A549 (cell line): Measurements from ENCODE around the gene ARMC7. TPM values are rescaled to one million over a fixed set of nuclear protein-coding genes. Genes with fewer than 3 reads are reported as not detected.

Experiments used
- ATAC-seq, 2 experiments: fragments of 200-7000 bp in 1 of 2; fragments of >200 bp in 1 of 2; cut with Nextera tagmentation in 1 of 2; cut with Tn5 transposase in 1 of 2; 3 replicates each; pipeline versions ENCODE4 v1.8.0 to v1.9.1; 2018 to 2020; ENCODE audit warnings: mild to moderate bottlenecking in 1 of 2, moderate library complexity in 1 of 2
- CTCF ChIA-PET: fragments of 300-600 bp; sonication (Branson Sonifier 250); formaldehyde crosslinking; extraction: SDS; loops from one replicate; lab custom pipeline; 2021; ENCODE audit warnings: antibody characterized with exemption, inconsistent platforms; lab: Yijun Ruan, JAX
- POLR2A ChIA-PET: fragments of 350-600 bp; formaldehyde crosslinking; extraction: SDS; loops from one replicate; lab custom pipeline; 2021; ENCODE audit warnings: antibody characterized with exemption, inconsistent platforms; lab: Yijun Ruan, JAX
- DNase-seq, 2 experiments: peaks; one replicate each; pipeline versions ENCODE4 v3.0.0 to v3.0.0-alpha.2; 2011 to 2016; ENCODE audit warnings: low read depth in 1 of 2, low spot score in 1 of 2
- FAIRE-seq: peaks from 2 replicates; lab custom pipeline; 2011; peaks lifted over from hg19 to GRCh38; lab: Jason Lieb, UNC
- H3K27ac ChIP-seq, 2 experiments: fragments of >200 bp; sonication (Bioruptor Twin); formaldehyde crosslinking; 3 replicates each; pipeline ENCODE4 v1.5.1; 2016 to 2017
- H3K4me1 ChIP-seq: fragments of >200 bp; sonication (Bioruptor Twin); formaldehyde crosslinking; 3 replicates; pipeline ENCODE4 v1.6.1; 2016
- H3K4me2 ChIP-seq: fragments of >200 bp; sonication (Bioruptor Twin); formaldehyde crosslinking; 3 replicates; pipeline ENCODE4 v1.6.1; 2016
- H3K4me3 ChIP-seq: fragments of >200 bp; sonication (Bioruptor Twin); formaldehyde crosslinking; 3 replicates; pipeline ENCODE4 v1.5.1; 2016
- H3K9me3 ChIP-seq: fragments of >200 bp; sonication (Bioruptor Twin); formaldehyde crosslinking; 3 replicates; pipeline ENCODE4 v1.6.1; 2016
- ATOH8 ChIP-seq: fragments of 250-450 bp; sonication (Bioruptor Pico); IDR thresholded peaks from 2 replicates; pipeline ENCODE4 v1.5.0; 2020; ENCODE audit warnings: low read depth, mild to moderate bottlenecking, moderate library complexity
- BHLHE40 ChIP-seq: IDR thresholded peaks from 2 replicates; pipeline ENCODE4 v1.6.1; 2012; ENCODE audit warnings: low read depth, low read length, inconsistent platforms
- CBX2 ChIP-seq: fragments of 200-600 bp; sonication (generic); IDR thresholded peaks from 2 replicates; pipeline ENCODE4 v1.6.1; 2016; ENCODE audit warnings: low read depth, mild to moderate bottlenecking, borderline replicate concordance
- CHD4 ChIP-seq: fragments of 200-600 bp; sonication (generic); IDR thresholded peaks from 2 replicates; pipeline ENCODE4 v1.6.1; 2016; ENCODE audit warnings: antibody characterized with exemption, mild to moderate bottlenecking, borderline replicate concordance
- CTCF ChIP-seq: fragments of >200 bp; sonication (Bioruptor Twin); formaldehyde crosslinking; IDR thresholded peaks from 3 replicates; pipeline ENCODE4 v1.5.1; 2016
- E2F6 ChIP-seq: IDR thresholded peaks from 2 replicates; pipeline ENCODE4 v1.6.1; 2012; ENCODE audit warnings: low read depth, borderline replicate concordance
- EHF ChIP-seq: fragments of 250-450 bp; sonication (Bioruptor Pico); IDR thresholded peaks from 2 replicates; pipeline ENCODE4 v1.5.0; 2020; ENCODE audit warnings: mild to moderate bottlenecking
- EHMT2 ChIP-seq: fragments of 200-600 bp; sonication (generic); IDR thresholded peaks from 2 replicates; pipeline ENCODE4 v1.6.1; 2016; ENCODE audit warnings: antibody characterized with exemption, low read depth, mild to moderate bottlenecking, moderate library complexity
- ELK1 ChIP-seq: fragments of 150-350 bp; IDR thresholded peaks from 2 replicates; pipeline ENCODE4 v1.6.1; 2014; ENCODE audit warnings: low read depth, mild to moderate bottlenecking, low read length
- ESRRA ChIP-seq: fragments of 150-350 bp; IDR thresholded peaks from 2 replicates; pipeline ENCODE4 v1.6.1; 2014; ENCODE audit warnings: mild to moderate bottlenecking, low read length, borderline replicate concordance
- FOSB ChIP-seq: fragments of 250-450 bp; sonication (Bioruptor Pico); IDR thresholded peaks from 2 replicates; pipeline ENCODE4 v1.5.0; 2020; ENCODE audit warnings: mild to moderate bottlenecking, moderate library complexity
- FOSL2 ChIP-seq, 2 experiments: fragments of 450-650 bp in 1 of 2; fragments of >200 bp in 1 of 2; sonication (Bioruptor Twin) in 1 of 2; formaldehyde crosslinking; IDR thresholded peaks; 2 replicates each; pipeline versions ENCODE4 v1.5.0 to v1.6.1; 2016 to 2020; ENCODE audit warnings: mild to moderate bottlenecking in 1 of 2, moderate library complexity in 1 of 2
- FOXS1 ChIP-seq: fragments of 250-450 bp; sonication (Bioruptor Pico); IDR thresholded peaks from 2 replicates; pipeline ENCODE4 v1.5.0; 2020; ENCODE audit warnings: mild to moderate bottlenecking, moderate library complexity
- GATA3 ChIP-seq: IDR thresholded peaks from 2 replicates; pipeline ENCODE4 v1.6.1; 2012; ENCODE audit warnings: borderline replicate concordance
- HOXA7 ChIP-seq: fragments of 250-450 bp; sonication (Bioruptor Pico); IDR thresholded peaks from 2 replicates; pipeline ENCODE4 v1.5.0; 2020; ENCODE audit warnings: mild to moderate bottlenecking, moderate library complexity
- HOXB13 ChIP-seq: fragments of 250-450 bp; sonication (Bioruptor Pico); IDR thresholded peaks from 2 replicates; pipeline ENCODE4 v1.5.0; 2020; ENCODE audit warnings: low read depth, mild to moderate bottlenecking, moderate library complexity
- JUN ChIP-seq, 2 experiments: fragments of >200 bp; sonication (Bioruptor Twin); formaldehyde crosslinking; IDR thresholded peaks; 2 replicates in 1 of 2; 3 replicates in 1 of 2; pipeline ENCODE4 v1.6.1; 2016 to 2017
- MAX ChIP-seq: IDR thresholded peaks from 2 replicates; pipeline ENCODE4 v1.6.1; 2012
- MYC ChIP-seq: IDR thresholded peaks from 2 replicates; pipeline ENCODE4 v1.6.1; 2012; ENCODE audit warnings: mild to moderate bottlenecking, inconsistent platforms, low read length, improper control_type of control experiment, borderline replicate concordance
- NR3C1 ChIP-seq: fragments of >200 bp; sonication (Bioruptor Twin); formaldehyde crosslinking; IDR thresholded peaks from 3 replicates; pipeline ENCODE4 v1.6.1; 2017
- PHF8 ChIP-seq: fragments of 200-600 bp; sonication (generic); IDR thresholded peaks from 2 replicates; pipeline ENCODE4 v1.6.1; 2016; ENCODE audit warnings: low read depth, mild to moderate bottlenecking, antibody characterized with exemption, moderate library complexity, borderline replicate concordance
- RCOR1 ChIP-seq: fragments of 150-350 bp; IDR thresholded peaks from 2 replicates; pipeline ENCODE4 v1.6.1; 2014; ENCODE audit warnings: antibody characterized with exemption, low read length, low read depth
- RNF2 ChIP-seq: fragments of 200-600 bp; sonication (generic); IDR thresholded peaks from 2 replicates; pipeline ENCODE4 v1.6.1; 2016; ENCODE audit warnings: low read depth, mild to moderate bottlenecking, antibody characterized with exemption, moderate library complexity, borderline replicate concordance
- SMC3 ChIP-seq: fragments of >200 bp; sonication (Bioruptor Twin); formaldehyde crosslinking; IDR thresholded peaks from 3 replicates; pipeline ENCODE4 v1.6.1; 2018; ENCODE audit warnings: inconsistent platforms
- USF2 ChIP-seq: fragments of 450-650 bp; IDR thresholded peaks from 2 replicates; pipeline ENCODE4 v1.6.1; 2014; ENCODE audit warnings: antibody characterized with exemption
- ZC3H11A ChIP-seq: fragments of 450-650 bp; IDR thresholded peaks from 2 replicates; pipeline ENCODE4 v1.6.1; 2014; ENCODE audit warnings: antibody characterized with exemption, mild to moderate bottlenecking
- ZNF302 ChIP-seq: fragments of 250-450 bp; sonication (Bioruptor Pico); IDR thresholded peaks from 2 replicates; pipeline ENCODE4 v1.9.0; 2021; ENCODE audit warnings: inconsistent platforms, mild to moderate bottlenecking, moderate library complexity
- WGBS: methylation state at CpG from one replicate; pipeline ENCODE4 v1.1.6; 2017; ENCODE audit errors: missing lambda C conversion rate; 5-methylcytosine and 5-hydroxymethylcytosine counted together
- polyA plus RNA-seq, 4 experiments: library from polyadenylated mRNA; depleted of rRNA in 3 of 4; stranded (reverse); fragments of >200 nt; fragmentation: RNase III in 1 of 4; extraction: RNeasy Plus Mini Kit Qiagen cat#74134 plus additional on column Dnase treatment in 1 of 4; gene quantifications; 2 replicates in 3 of 4; 3 replicates in 1 of 4; pipeline ENCODE4 v1.2.3, GENCODE V29; 2011 to 2017

ARMC7 gene
- polyA plus RNA-seq, 2 of the 4 experiments (the other 2 are of a cell fraction) = 8.5 to 12.6 TPM

- 0 out of 2 replicates have a peak, but pooled peaks have one; percentile 28 for TF ChIP-seq MYC
- TF ChIP-seq JUN (IDR thresholded peaks at IDR 0.05) = no peak
- TF ChIP-seq RNF2 = no peak
These were observed 43.4 kb downstream of the ARMC7 start (continued) for GRCh38 chr17:75152922-75153779.

- Histone ChIP-seq H3K4me2 (peak overlapping the region; percentile 89), H3K4me3 (peak overlapping the region; percentile 78), H3K27ac (peak overlapping the region; percentile 85 to 95), H3K9me3 (no peaks in the 10 kb centered on the region), H3K4me1 (peaks cover 54% of the 10 kb centered on the region)
- ChIA-PET POLR2A (interaction anchor here (1.0 to 2.3 kb wide), 11 partner anchors 9 to 121 kb away, joined by 3 to 21 read pairs (median 9); partner anchors contain the start of genes NT5C and SLC16A5), CTCF (interaction anchor here (1.0 to 3.1 kb wide), 4 partner anchors 10 to 192 kb away, joined by 3 to 14 read pairs (median 7); partner anchors contain the start of gene NT5C)
- TF ChIP-seq RCOR1 = no peak
- TF ChIP-seq NR3C1 = no peak
- TF ChIP-seq GATA3 = 0 out of 2 replicates have a peak, but pooled peaks have one; percentile 2
- no peak for TF ChIP-seq USF2
- no peak for TF ChIP-seq CHD4
- no peak for TF ChIP-seq ATOH8 (CRISPR knock-in tag)
- no peak for TF ChIP-seq FOSB (CRISPR knock-in tag)
- TF ChIP-seq ESRRA = no peak
- no peak for TF ChIP-seq FOSL2 (IDR thresholded peaks at IDR 0.05)
- no peak for TF ChIP-seq FOSL2 (CRISPR knock-in tag; IDR thresholded peaks at IDR 0.05)
- no peak for TF ChIP-seq CBX2
- no peak for TF ChIP-seq E2F6
- 0 out of 2 replicates have a peak, but pooled peaks have one; percentile 7 for TF ChIP-seq EHF (CRISPR knock-in tag)
- TF ChIP-seq JUN (IDR thresholded peaks at IDR 0.05) = no peak
- TF ChIP-seq FOXS1 (CRISPR knock-in tag) = no peak
- no peak for TF ChIP-seq HOXB13 (CRISPR knock-in tag)
- TF ChIP-seq PHF8 = no peak
- no peak for TF ChIP-seq ELK1
- no peak for TF ChIP-seq ZC3H11A
- TF ChIP-seq BHLHE40 = no peak
- TF ChIP-seq CTCF = no peak
- no peak for TF ChIP-seq EHMT2
- no peak for TF ChIP-seq ZNF302 (CRISPR knock-in tag)
- no peak for TF ChIP-seq HOXA7
- no peak for TF ChIP-seq SMC3
- peak; percentile 68; the same call in 1 of the 2 replicates for TF ChIP-seq MAX
- 2% methylated on average over 21 of the region's 35 CpGs for WGBS
- ATAC-seq (peak; percentile 5 to 49), DNase-seq (peak in 1 of 2 experiments; percentile 35), FAIRE-seq (no peak)
These were observed 44.0 kb downstream of the ARMC7 start for GRCh38 chr17:75153780-75154194.
